Raji (cell line): ENCODE results near the gene SDR39U1.

Experiments used
- POLR2A ChIP-seq: IDR thresholded peaks from 2 replicates; pipeline ENCODE4 v1.6.1; 2011; ENCODE audit warnings: low read depth, low read length, control low read depth; ENCODE audit not compliant: insufficient read depth

Gene SDR39U1

DNA sequence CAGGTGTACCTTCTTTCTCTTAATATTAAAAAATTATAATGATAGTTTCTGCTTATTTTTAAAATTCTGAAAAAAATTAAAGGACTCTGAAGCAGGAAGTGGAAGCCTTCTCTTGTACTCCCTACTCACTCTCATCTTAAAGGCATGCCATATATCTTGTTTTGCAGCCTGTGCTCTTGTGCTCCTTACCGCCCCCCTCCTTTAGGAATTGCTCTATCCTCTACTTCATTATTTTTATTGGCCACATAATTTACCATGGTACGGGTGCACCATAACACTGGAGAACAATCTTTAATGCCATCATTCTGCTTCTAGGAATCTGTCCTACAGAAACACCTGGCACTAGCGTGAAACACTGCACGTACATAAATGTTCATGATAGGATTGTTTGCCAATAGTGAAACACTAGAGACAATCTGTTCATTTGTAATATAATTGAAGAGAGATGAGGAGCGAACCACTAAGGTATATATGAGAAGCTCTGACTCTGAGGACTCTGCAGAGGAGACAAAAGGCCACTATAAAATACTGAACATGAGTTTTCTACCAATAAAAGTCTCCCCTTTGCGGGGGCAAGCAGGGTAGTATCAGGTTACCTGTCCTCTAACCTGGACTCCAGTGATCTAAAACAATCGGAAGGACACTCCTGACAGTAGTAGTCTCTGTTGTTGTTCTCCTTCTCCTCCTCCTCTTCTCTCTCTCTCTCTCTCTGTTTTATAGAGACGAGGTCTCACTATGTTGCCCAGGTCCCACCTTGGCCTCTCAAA, 50.1 kb downstream of the SDR39U1 start:
- no peak for TF ChIP-seq POLR2A

DNA sequence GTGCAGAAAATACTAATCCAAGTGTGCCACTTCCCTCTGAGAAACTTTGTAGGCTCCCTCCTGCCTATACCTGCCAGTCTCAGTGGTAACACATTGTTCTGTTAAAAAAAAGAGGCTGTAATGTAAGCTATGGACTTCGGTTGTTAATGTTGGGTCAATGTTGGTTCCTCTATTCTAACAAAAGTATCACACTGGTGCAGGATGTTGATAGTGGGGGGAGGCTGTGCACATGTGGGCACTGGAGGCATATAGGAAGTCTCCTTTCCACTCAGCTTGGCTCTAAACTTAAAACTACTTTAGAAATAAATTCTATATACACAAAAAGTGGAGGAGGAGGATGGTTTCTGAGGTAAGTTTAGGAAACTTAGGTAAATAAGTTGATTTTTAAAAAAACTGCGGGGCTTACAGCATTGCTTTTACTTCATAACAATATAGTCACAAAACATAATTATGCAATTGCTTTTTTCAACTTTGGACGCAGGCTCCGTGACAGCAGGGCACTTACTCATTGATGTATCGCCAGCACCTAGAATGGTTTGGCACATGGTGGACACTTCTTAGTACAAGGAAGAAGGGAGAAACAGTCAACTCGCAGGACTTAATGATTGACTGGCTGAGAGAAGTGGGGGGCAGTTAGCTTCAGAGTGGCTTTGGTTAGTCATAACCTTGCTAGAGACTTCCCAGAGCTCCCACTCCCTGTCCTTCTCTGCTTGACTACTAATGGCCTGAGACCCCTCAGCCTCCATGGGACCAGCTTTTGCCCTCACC, 51.7 kb downstream of the SDR39U1 start:
- TF ChIP-seq POLR2A, result no peak
